Bronchial epithelial cell (primary cell): ENCODE results near the gene ZNF407. TPM values are rescaled to one million over a fixed set of nuclear protein-coding genes. Genes with fewer than 3 reads are reported as not detected.
A peak's percentile ranks its signal among the peaks of the same experiment; 100 is the strongest.

Source experiments
- DNase-seq: peaks from one replicate; pipeline ENCODE4 v3.0.0-alpha.2; 2010; ENCODE audit warnings: low read depth
- FAIRE-seq: peaks from 2 replicates; lab custom pipeline; 2011; peaks lifted over from hg19 to GRCh38; lab: Jason Lieb, UNC
- H3K27me3 ChIP-seq: 2 replicates; pipeline ENCODE4 v1.5.1; 2011; ENCODE audit warnings: low read length; ENCODE audit not compliant: control insufficient read depth, insufficient read depth
- H3K36me3 ChIP-seq: 2 replicates; pipeline ENCODE4 v1.5.1; 2011; ENCODE audit warnings: low read length; ENCODE audit not compliant: control insufficient read depth, insufficient read depth
- H3K4me3 ChIP-seq: 2 replicates; pipeline ENCODE4 v1.5.1; 2011; ENCODE audit warnings: mild to moderate bottlenecking, low read depth, low read length, control low read depth
- total RNA-seq: library from RNA; depleted of rRNA; stranded (reverse); fragments of >200 nt; gene quantifications from 2 replicates; pipeline ENCODE4 v1.2.1, GENCODE V29; 2014
- TF ChIP-seq, protein P1 (sequence below): IDR thresholded peaks from 2 replicates; pipeline ENCODE4 v1.5.1; 2011; ENCODE audit warnings: mild to moderate bottlenecking, moderate library complexity, low read length, control low read depth, inconsistent platforms; ENCODE audit not compliant: insufficient read depth, severe bottlenecking

ZNF407 gene
- total RNA-seq, 1 donor from 2014 or later = 10.0 TPM

DNA sequence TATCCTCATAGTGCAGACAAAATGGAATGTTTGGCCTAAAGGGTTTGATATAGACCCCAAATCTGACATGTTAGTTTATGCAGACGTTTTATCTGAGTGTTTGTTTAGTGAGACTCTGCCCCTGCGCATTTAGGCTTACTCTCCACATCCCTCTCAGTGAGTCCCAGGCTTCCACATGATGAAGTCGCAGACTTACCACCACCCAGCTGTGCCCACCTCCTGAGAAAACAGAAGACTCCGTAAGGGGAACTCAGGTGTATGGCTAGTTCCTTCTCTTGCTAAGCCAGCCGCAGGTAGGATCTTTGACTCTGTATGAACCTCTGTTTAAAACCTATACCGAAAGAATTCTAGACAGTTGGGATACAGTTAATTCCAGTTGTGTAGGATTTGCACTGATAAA is 338.7 kb downstream of the ZNF407 start:
- Histone ChIP-seq H3K36me3 (no peaks in the 10 kb centered on the region), H3K27me3 (no peaks in the 10 kb centered on the region), H3K4me3 (no peak overlapping the region)
- no peak for DNase-seq
- no peak for FAIRE-seq
- TF ChIP-seq, protein P1, sequence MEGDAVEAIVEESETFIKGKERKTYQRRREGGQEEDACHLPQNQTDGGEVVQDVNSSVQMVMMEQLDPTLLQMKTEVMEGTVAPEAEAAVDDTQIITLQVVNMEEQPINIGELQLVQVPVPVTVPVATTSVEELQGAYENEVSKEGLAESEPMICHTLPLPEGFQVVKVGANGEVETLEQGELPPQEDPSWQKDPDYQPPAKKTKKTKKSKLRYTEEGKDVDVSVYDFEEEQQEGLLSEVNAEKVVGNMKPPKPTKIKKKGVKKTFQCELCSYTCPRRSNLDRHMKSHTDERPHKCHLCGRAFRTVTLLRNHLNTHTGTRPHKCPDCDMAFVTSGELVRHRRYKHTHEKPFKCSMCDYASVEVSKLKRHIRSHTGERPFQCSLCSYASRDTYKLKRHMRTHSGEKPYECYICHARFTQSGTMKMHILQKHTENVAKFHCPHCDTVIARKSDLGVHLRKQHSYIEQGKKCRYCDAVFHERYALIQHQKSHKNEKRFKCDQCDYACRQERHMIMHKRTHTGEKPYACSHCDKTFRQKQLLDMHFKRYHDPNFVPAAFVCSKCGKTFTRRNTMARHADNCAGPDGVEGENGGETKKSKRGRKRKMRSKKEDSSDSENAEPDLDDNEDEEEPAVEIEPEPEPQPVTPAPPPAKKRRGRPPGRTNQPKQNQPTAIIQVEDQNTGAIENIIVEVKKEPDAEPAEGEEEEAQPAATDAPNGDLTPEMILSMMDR = no peak

GRCh38 chr18:74937291-74937690 is 339.6 kb downstream of the ZNF407 start:
- Histone ChIP-seq H3K27me3 (no peaks in the 10 kb centered on the region), H3K4me3 (no peak overlapping the region), H3K36me3 (no peaks in the 10 kb centered on the region)
- no peak for DNase-seq
- FAIRE-seq = no peak
- TF ChIP-seq, protein P1 = no peak

DNA sequence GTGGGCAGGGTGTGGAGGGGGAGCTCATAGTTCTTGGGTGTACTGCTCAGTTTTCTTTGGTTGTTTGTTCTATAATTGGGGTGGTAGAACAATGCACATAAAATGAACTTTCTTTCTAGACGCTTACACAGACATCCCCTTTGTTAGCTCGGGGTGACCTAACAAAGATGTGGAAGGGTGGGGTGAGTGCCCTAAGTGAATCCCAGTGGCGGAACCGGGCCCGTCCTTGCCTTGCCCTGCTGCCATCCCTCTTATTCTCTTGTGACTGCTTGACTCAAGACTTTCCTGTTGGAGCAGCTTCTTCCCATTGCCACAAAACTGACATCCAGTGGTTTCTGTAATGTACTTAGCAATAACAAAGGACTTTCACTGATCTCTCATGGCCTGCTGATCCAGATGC is 343.2 kb downstream of the ZNF407 start:
- TF ChIP-seq, protein P1 = no peak
- no peak overlapping the region for H3K4me3 ChIP-seq
- FAIRE-seq (no peak), DNase-seq (no peak)
- no peaks in the 10 kb centered on the region for H3K27me3 ChIP-seq
- no peaks in the 10 kb centered on the region for H3K36me3 ChIP-seq

- no peak for FAIRE-seq
- Histone ChIP-seq H3K36me3 (no peaks in the 10 kb centered on the region), H3K4me3 (no peak overlapping the region), H3K27me3 (no peaks in the 10 kb centered on the region)
- DNase-seq = no peak
- TF ChIP-seq, protein P1 = no peak
Measured at GRCh38 chr18:74942319-74942910, 344.7 kb downstream of the ZNF407 start.

- DNase-seq (peak; percentile 61), FAIRE-seq (no peak)
- Histone ChIP-seq H3K27me3 (no peaks in the 10 kb centered on the region), H3K36me3 (no peaks in the 10 kb centered on the region), H3K4me3 (no peak overlapping the region)
- TF ChIP-seq, protein P1 = no peak
Measured at GRCh38 chr18:74944676-74945075, 347.0 kb downstream of the ZNF407 start.
